Kidney (tissue), 14 donors: ENCODE measurements around the gene FBXO45. TPM values are rescaled to one million over a fixed set of nuclear protein-coding genes. Genes with fewer than 3 reads are reported as not detected.
"Not testable (repeated sequence)": the region's sequence is repeated elsewhere in the genome, so short reads cannot be mapped to it uniquely, and the experiment has no call there.

Source experiments
- DNase-seq, 5 donors: peaks; one replicate each; pipeline ENCODE4 v3.0.0-alpha.2; 2013 to 2020
- FAIRE-seq: peaks from 2 replicates; lab custom pipeline; 2012; peaks lifted over from hg19 to GRCh38; lab: Jason Lieb, UNC
- H3K27ac ChIP-seq, 2 donors: one replicate each; pipeline ENCODE4 v1.7.0; 2013; ENCODE audit warnings: low read depth in 2 of 2, low read length in 2 of 2, inconsistent platforms in 1 of 2
- H3K27me3 ChIP-seq: one replicate; pipeline ENCODE4 v1.7.1; 2013; ENCODE audit warnings: low read length, inconsistent platforms; ENCODE audit not compliant: control insufficient read depth, insufficient read depth
- H3K36me3 ChIP-seq, 3 donors: one replicate each; pipeline versions ENCODE4 v1.7.0 to v1.7.1; 2013; ENCODE audit warnings: low read length in 3 of 3, control low read depth in 1 of 3, inconsistent platforms in 1 of 3; ENCODE audit not compliant: insufficient read depth in 3 of 3, control insufficient read depth in 2 of 3
- H3K4me1 ChIP-seq, 3 donors: one replicate each; pipeline versions ENCODE4 v1.7.0 to v1.7.1; 2013; ENCODE audit warnings: low read length in 3 of 3, inconsistent platforms in 1 of 3, low read depth in 1 of 3; ENCODE audit not compliant: control insufficient read depth in 2 of 3, insufficient read depth in 2 of 3
- H3K4me3 ChIP-seq, 3 donors: one replicate each; pipeline versions ENCODE4 v1.7.0 to v1.8.1; 2013; ENCODE audit warnings: low read length in 3 of 3, control low read depth in 1 of 3, inconsistent platforms in 1 of 3
- H3K9ac ChIP-seq, 3 donors: one replicate each; pipeline versions ENCODE4 v1.7.0 to v1.7.1; 2013; ENCODE audit warnings: low read length in 3 of 3, control low read depth in 1 of 3, inconsistent platforms in 1 of 3
- H3K9me3 ChIP-seq, 3 donors: one replicate each; pipeline versions ENCODE4 v1.7.0 to v1.7.1; 2013; ENCODE audit warnings: low read length in 3 of 3, control low read depth in 1 of 3, inconsistent platforms in 1 of 3; ENCODE audit not compliant: control insufficient read depth in 2 of 3, insufficient read depth in 1 of 3
- CTCF ChIP-seq: IDR thresholded peaks from 3 replicates; pipeline ENCODE4 v1.5.1; 2012; ENCODE audit warnings: mild to moderate bottlenecking, moderate library complexity, borderline replicate concordance; ENCODE audit not compliant: insufficient read depth; ENCODE audit errors: extremely low read depth
- intact Hi-C: fragments of 100-400 bp; cut with DNase I; formaldehyde crosslinking; loops from one replicate; pipeline ENCODE4 v1.11.1; 2022
- polyA plus RNA-seq: library from polyadenylated mRNA; stranded (reverse); fragments of 350-450 nt; fragmentation: Illumina TruSeq; extraction: RNeasy Lipid Tissue Mini Kit (QIAGEN cat#74804); gene quantifications from one replicate; pipeline ENCODE4 v1.2.3, GENCODE V29; 2014; ENCODE audit warnings: low read depth, low replicate concordance; ENCODE audit not compliant: insufficient read depth
- total RNA-seq: library from RNA; stranded (reverse); fragmentation: NEBNext Ultra II Directional; extraction: Animal tissue kit (Norgen Biotek cat#: 25700); gene quantifications from one replicate; pipeline ENCODE4 v1.2.1, GENCODE V29; 2021
- donor health status: control.
- donor health status: control.
- donor health status: control.
- donor health status: control.
- donor health status: control.
- donor health status: DM: yes; HTN: yes; CAD: no.
- donor health status: Normal renal cell carcinoma (clear cell type).

Gene FBXO45
- total and polyA plus RNA-seq, 2 donors from 2014 or later, result 2.5 to 7.0 TPM

GRCh38 chr3:196546537-196546936 lies 21.9 kb upstream of the FBXO45 start:
- Histone ChIP-seq H3K9me3 (no peaks in the 10 kb centered on the region), H3K9ac (no peak overlapping the region), H3K36me3 (no peaks in the 10 kb centered on the region), H3K4me1 (no peaks in the 10 kb centered on the region), H3K4me3 (no peak overlapping the region), H3K27ac (no peak overlapping the region), H3K27me3 (no peaks in the 10 kb centered on the region)
- DNase-seq (no peak), FAIRE-seq (no peak)
- TF ChIP-seq CTCF, result no peak
- intact Hi-C loops, result no loop called here

GRCh38 chr3:196547067-196547466 lies 21.4 kb upstream of the FBXO45 start:
- TF ChIP-seq CTCF, result no peak
- Histone ChIP-seq H3K4me3 (no peak overlapping the region), H3K4me1 (no peaks in the 10 kb centered on the region), H3K27me3 (no peaks in the 10 kb centered on the region), H3K9ac (no peak overlapping the region), H3K27ac (no peak overlapping the region), H3K9me3 (no peaks in the 10 kb centered on the region), H3K36me3 (no peaks in the 10 kb centered on the region)
- intact Hi-C loops, result no loop called here
- FAIRE-seq (no peak), DNase-seq (no peak)

- FAIRE-seq, H3K27ac ChIP-seq, H3K9me3 ChIP-seq, H3K9ac ChIP-seq, H3K27me3 ChIP-seq, DNase-seq, intact Hi-C loops, H3K4me3 ChIP-seq, H3K36me3 ChIP-seq, H3K4me1 ChIP-seq: not testable (repeated sequence)
Observed at GRCh38 chr3:196549312-196549711, 19.1 kb upstream of the FBXO45 start.

GRCh38 chr3:196550172-196550571 lies 18.3 kb upstream of the FBXO45 start:
- H3K9me3 ChIP-seq, H3K27ac ChIP-seq, H3K27me3 ChIP-seq, intact Hi-C loops, H3K4me3 ChIP-seq, H3K9ac ChIP-seq, DNase-seq, H3K36me3 ChIP-seq, FAIRE-seq, H3K4me1 ChIP-seq: not testable (repeated sequence)

GRCh38 chr3:196552253-196552652 lies 16.2 kb upstream of the FBXO45 start:
- no peak for DNase-seq
- peak; percentile 77 for FAIRE-seq
- H3K9me3 ChIP-seq, result no peaks in the 10 kb centered on the region
- H3K4me1 ChIP-seq, result no peaks in the 10 kb centered on the region
- no peak for TF ChIP-seq CTCF
- H3K36me3 ChIP-seq, result no peaks in the 10 kb centered on the region
- no peak overlapping the region for H3K4me3 ChIP-seq
- no peaks in the 10 kb centered on the region for H3K27me3 ChIP-seq
- H3K27ac ChIP-seq, result no peak overlapping the region
- H3K9ac ChIP-seq, result no peak overlapping the region
- intact Hi-C loops, result no loop called here
